GM18526 (cell line): ENCODE measurements around the gene TSHZ3.

ENCODE experiments used
- POLR2A ChIP-seq: IDR thresholded peaks from 3 replicates; pipeline ENCODE4 v1.6.1; 2011; ENCODE audit not compliant: insufficient read length; ENCODE audit errors: extremely low read depth

Gene TSHZ3

GRCh38 chr19:31231237-31231636 lies 118.0 kb downstream of the TSHZ3 start:
- no peak for TF ChIP-seq POLR2A

DNA sequence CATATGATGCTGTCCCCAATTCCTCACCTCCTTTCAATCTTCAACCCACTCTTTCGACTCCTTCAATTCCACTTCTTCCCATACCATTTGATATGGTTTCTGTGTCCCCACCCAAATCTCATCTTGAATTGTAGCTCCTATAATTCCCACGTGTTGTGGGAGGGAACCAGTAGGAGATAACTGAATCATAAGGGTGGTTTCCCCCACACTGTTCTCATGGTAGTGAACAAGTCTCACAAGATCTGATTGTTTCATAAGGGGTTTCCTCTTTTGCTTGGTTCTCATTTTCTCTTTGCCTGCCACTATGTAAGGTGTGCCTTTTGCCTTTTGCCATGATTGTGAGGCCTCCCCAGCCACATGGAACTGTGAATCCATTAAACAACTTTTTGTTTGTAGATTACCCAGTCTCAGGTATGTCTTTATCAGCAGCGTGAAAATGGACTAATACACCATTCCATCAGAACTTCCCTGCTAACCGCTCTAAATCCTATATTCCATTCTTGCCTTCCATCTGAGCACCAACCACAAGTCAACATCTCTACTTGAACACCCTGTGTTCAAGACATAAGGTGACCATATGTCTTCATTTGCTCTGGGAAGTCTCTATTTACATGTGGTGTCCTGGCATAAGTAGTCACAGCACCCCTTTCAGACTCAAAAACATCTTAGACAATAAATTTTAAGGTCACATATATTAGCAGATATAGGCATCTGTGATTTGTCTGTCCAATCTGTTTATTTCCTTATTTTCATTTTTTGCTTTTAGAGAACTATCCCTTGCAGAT lies 122.9 kb downstream of the TSHZ3 start:
- TF ChIP-seq POLR2A, result no peak
